Measurements from ENCODE around the gene BCHE. TPM values are rescaled to one million over a fixed set of nuclear protein-coding genes. Genes with fewer than 3 reads are reported as not detected.

BCHE gene
- total RNA-seq, 1 donor from 2014 or later: 0.26 TPM

DNA sequence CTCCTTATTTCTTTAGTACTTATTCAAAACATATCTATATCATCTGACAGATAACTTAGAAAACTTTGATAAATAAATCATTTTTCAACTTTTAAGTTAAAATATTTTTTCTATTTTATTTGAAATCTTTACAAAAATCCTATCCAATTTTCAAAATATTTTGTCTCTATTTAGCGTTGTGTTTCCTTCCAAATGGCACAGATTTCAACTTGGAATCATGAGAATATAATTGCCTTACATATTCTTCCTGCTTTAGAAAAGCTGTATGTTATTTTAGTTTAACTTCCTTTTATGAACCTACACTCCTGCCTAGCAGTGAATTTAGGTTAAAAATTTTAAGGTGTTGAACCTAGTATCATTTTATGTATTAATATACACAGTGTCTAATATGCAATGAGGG, 38.2 kb downstream of the BCHE start:
- TF ChIP-seq, protein P1, sequence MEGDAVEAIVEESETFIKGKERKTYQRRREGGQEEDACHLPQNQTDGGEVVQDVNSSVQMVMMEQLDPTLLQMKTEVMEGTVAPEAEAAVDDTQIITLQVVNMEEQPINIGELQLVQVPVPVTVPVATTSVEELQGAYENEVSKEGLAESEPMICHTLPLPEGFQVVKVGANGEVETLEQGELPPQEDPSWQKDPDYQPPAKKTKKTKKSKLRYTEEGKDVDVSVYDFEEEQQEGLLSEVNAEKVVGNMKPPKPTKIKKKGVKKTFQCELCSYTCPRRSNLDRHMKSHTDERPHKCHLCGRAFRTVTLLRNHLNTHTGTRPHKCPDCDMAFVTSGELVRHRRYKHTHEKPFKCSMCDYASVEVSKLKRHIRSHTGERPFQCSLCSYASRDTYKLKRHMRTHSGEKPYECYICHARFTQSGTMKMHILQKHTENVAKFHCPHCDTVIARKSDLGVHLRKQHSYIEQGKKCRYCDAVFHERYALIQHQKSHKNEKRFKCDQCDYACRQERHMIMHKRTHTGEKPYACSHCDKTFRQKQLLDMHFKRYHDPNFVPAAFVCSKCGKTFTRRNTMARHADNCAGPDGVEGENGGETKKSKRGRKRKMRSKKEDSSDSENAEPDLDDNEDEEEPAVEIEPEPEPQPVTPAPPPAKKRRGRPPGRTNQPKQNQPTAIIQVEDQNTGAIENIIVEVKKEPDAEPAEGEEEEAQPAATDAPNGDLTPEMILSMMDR (IDR thresholded peaks at IDR 0.05; ENCODE audit: insufficient read depth, low read length, severe bottlenecking): no peak
- DNase-seq (ENCODE audit: low read depth) (no peak), FAIRE-seq (no peak)
- Histone ChIP-seq H3K27me3 (ENCODE audit: control insufficient read depth, insufficient read depth, low read length) (no peaks in the 10 kb centered on the region), H3K36me3 (ENCODE audit: control insufficient read depth, insufficient read depth, low read length) (no peaks in the 10 kb centered on the region), H3K4me3 (ENCODE audit: low read depth, low read length) (no peak overlapping the region)

DNA sequence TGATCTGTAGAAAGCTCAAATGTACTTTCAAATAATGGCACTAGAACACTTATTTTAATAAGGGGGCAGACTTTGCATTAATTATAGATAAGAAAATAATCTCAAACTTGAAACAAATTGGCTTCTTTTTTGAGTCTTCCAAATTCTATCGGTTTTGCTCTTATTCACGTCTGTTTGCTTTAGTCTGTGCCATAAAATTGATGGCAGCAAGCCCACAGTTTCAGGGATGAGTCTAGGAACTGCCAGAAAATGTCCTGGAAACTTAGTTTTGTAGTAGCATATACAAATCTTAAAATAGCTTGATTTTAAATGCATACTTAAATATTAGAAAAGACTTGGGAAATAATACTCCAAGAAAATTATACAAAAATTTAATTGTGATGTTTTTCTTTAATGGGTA, 39.7 kb downstream of the BCHE start:
- no peak overlapping the region for H3K4me3 ChIP-seq (ENCODE audit: low read depth, low read length)
- TF ChIP-seq, protein P1 (IDR thresholded peaks at IDR 0.05; ENCODE audit: insufficient read depth, low read length, severe bottlenecking): no peak
- FAIRE-seq (no peak), DNase-seq (ENCODE audit: low read depth) (no peak)
- no peaks in the 10 kb centered on the region for H3K27me3 ChIP-seq (ENCODE audit: control insufficient read depth, insufficient read depth, low read length)
- no peaks in the 10 kb centered on the region for H3K36me3 ChIP-seq (ENCODE audit: control insufficient read depth, insufficient read depth, low read length)

DNA sequence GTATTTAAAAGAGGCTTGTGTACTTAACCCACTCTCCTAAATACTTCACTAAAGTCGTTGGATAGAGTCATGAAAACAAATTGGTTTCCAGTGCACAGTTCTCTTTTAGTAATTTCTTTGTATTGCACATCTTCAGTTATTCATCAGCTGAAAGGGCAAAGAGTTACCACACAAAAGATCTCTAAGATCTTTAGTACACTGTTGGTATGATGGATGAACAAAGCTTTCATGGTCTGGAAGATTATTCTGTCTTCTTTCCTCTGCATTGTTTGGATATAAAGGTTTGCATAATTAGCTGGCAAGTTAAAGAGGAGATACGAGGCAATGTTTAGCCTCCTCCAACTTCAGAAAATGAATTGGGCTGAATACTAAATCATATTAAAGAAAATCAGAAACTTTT, 40.5 kb downstream of the BCHE start:
- DNase-seq (ENCODE audit: low read depth) (no peak), FAIRE-seq (no peak)
- Histone ChIP-seq H3K27me3 (ENCODE audit: control insufficient read depth, insufficient read depth, low read length) (no peaks in the 10 kb centered on the region), H3K36me3 (ENCODE audit: control insufficient read depth, insufficient read depth, low read length) (no peaks in the 10 kb centered on the region), H3K4me3 (ENCODE audit: low read depth, low read length) (no peak overlapping the region)
- TF ChIP-seq, protein P1 (IDR thresholded peaks at IDR 0.05; ENCODE audit: insufficient read depth, low read length, severe bottlenecking): no peak

DNA sequence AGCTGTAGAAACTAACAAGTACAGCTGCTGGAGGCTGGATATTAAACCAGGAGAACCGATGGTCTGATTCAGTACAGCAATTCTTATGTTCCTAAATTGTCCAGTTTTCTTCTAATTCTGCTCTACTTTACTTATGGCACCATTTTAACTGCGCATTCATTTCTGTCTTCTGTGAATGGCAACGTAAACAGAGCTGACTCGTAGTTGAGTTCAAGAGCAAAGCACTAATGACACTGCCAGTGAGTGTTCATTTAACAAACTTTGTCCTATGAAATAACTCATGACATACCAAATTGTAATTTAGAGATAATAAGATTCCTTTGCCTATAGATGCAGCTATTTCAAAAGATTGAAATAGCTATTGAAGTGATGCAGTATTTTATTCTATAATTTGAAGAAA, 48.7 kb downstream of the BCHE start:
- FAIRE-seq: no peak
- Histone ChIP-seq H3K27me3 (ENCODE audit: control insufficient read depth, insufficient read depth, low read length) (no peaks in the 10 kb centered on the region), H3K36me3 (ENCODE audit: control insufficient read depth, insufficient read depth, low read length) (no peaks in the 10 kb centered on the region), H3K4me3 (ENCODE audit: low read depth, low read length) (no peak overlapping the region)
- TF ChIP-seq, protein P1 (IDR thresholded peaks at IDR 0.05; ENCODE audit: insufficient read depth, low read length, severe bottlenecking): no peak
- DNase-seq (ENCODE audit: low read depth): no peak

DNA sequence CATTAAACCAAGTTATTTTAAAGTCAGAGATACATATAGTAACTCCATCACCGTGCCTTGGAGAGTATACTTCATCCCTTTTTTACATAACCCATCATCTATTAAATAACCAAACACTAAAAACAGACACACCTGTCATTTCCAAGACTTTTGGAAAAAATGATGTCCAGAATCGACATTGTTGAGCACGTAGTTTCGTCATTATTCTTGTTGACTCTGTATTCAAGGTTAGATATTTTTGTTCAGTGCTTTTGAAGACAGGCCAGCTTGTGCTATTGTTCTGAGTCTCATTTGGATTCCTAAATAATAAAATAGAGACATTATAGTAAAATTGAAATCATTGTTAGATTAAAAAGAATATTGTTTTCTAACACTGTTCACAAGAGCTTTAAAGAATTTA, 51.2 kb downstream of the BCHE start:
- DNase-seq (ENCODE audit: low read depth): no peak
- Histone ChIP-seq H3K4me3 (ENCODE audit: low read depth, low read length) (no peak overlapping the region), H3K27me3 (ENCODE audit: control insufficient read depth, insufficient read depth, low read length) (no peaks in the 10 kb centered on the region), H3K36me3 (ENCODE audit: control insufficient read depth, insufficient read depth, low read length) (no peaks in the 10 kb centered on the region)
- TF ChIP-seq, protein P1 (IDR thresholded peaks at IDR 0.05; ENCODE audit: insufficient read depth, low read length, severe bottlenecking): no peak
- FAIRE-seq: no peak

DNA sequence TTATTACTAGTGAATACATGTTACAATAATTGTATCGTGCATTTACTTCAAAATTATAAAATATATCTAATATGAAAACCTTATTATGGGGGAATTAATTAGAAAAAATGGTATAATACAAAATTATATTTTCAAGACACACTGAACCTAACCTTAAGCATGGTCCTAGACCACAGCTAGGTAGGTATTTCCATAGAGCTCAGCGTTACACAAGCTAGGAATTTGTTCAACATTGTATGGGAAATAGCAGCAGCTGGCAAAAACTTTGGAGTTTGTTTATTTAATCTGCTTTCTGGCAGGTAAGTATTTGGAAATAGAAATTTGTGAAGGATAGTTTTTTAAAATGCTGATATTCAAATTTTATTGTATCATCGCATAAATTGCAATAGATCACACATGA, 52.9 kb downstream of the BCHE start:
- no peaks in the 10 kb centered on the region for H3K36me3 ChIP-seq (ENCODE audit: control insufficient read depth, insufficient read depth, low read length)
- TF ChIP-seq, protein P1 (IDR thresholded peaks at IDR 0.05; ENCODE audit: insufficient read depth, low read length, severe bottlenecking): no peak
- FAIRE-seq (no peak), DNase-seq (ENCODE audit: low read depth) (no peak)
- H3K4me3 ChIP-seq (ENCODE audit: low read depth, low read length): no peak overlapping the region
- no peaks in the 10 kb centered on the region for H3K27me3 ChIP-seq (ENCODE audit: control insufficient read depth, insufficient read depth, low read length)
